MM.1S (cell line): ENCODE results near the gene GHITM.

Experiments
- CTCF ChIP-seq: fragments of 300-600 bp; sonication (generic); IDR thresholded peaks from 2 replicates; pipeline ENCODE4 v1.5.1; 2016; ENCODE audit warnings: antibody characterized with exemption, low read length, mixed read lengths
- EZH2 ChIP-seq: fragments of 300-600 bp; sonication (generic); optimal IDR thresholded peaks from 2 replicates; pipeline ENCODE3; 2017; ENCODE audit warnings: low read depth, mild to moderate bottlenecking, antibody characterized with exemption, low read length, mixed read lengths
- EZH2phosphoT487 ChIP-seq: fragments of 300-600 bp; sonication (generic); IDR thresholded peaks from 2 replicates; pipeline ENCODE4 v1.6.1; 2018; ENCODE audit warnings: antibody characterized with exemption, low read length

GRCh38 chr10:84190621-84191020 lies 51.3 kb downstream of the GHITM start:
- TF ChIP-seq CTCF: no peak
- no peak for TF ChIP-seq EZH2
- TF ChIP-seq EZH2phosphoT487: no peak
